RCC 7860 (cell line): ENCODE measurements around the gene NTF4.
"Not testable (repeated sequence)": the region's sequence is repeated elsewhere in the genome, so short reads cannot be mapped to it uniquely, and the experiment has no call there.

Experiments
- DNase-seq: peaks from one replicate; pipeline ENCODE4 v3.0.0-alpha.2; 2015; ENCODE audit warnings: low spot score
- FAIRE-seq: peaks from 2 replicates; lab custom pipeline; 2012; peaks lifted over from hg19 to GRCh38; lab: Jason Lieb, UNC

The NTF4 gene

GRCh38 chr19:49091391-49092038 lies 26.9 kb upstream of the NTF4 start:
- DNase-seq, result no peak
- FAIRE-seq, result no peak

GRCh38 chr19:49086296-49086695 lies 21.7 kb upstream of the NTF4 start:
- FAIRE-seq (no peak), DNase-seq (no peak)

- FAIRE-seq, result no peak
Observed at GRCh38 chr19:49085868-49086232, 21.2 kb upstream of the NTF4 start.

GRCh38 chr19:49085020-49085867 lies 20.6 kb upstream of the NTF4 start, which contains the start of gene SNRNP70:
SNRNP70 (plus strand) TSS chr19:49085451; CDS start chr19:49086415, 964 bp downstream.
- FAIRE-seq (peak; percentile 65), DNase-seq (peak; percentile 96)

More at GRCh38 chr19:49085868-49086232, 21.2 kb upstream of the NTF4 start:
- DNase-seq, result no peak

- DNase-seq, result no peak
- FAIRE-seq, result no peak
Observed at GRCh38 chr19:49084206-49085019, 19.8 kb upstream of the NTF4 start.

- no peak for FAIRE-seq
- DNase-seq, result no peak
Observed at GRCh38 chr19:49081273-49081672, 16.7 kb upstream of the NTF4 start.

- DNase-seq, result no peak
- FAIRE-seq, result no peak
Observed at GRCh38 chr19:49080392-49080791, 15.8 kb upstream of the NTF4 start.

GRCh38 chr19:49074869-49075268 lies 10.3 kb upstream of the NTF4 start:
- not testable (repeated sequence) for FAIRE-seq
- DNase-seq, result peak; percentile 23

- DNase-seq (peak; percentile 21), FAIRE-seq (no peak)
Observed at GRCh38 chr19:49073514-49074378, 9.1 kb upstream of the NTF4 start.

GRCh38 chr19:49071860-49072547 lies 7.4 kb upstream of the NTF4 start:
- FAIRE-seq (no peak), DNase-seq (no peak)

- FAIRE-seq, result no peak
- no peak for DNase-seq
Observed at GRCh38 chr19:49070416-49070815, 5.8 kb upstream of the NTF4 start.

GRCh38 chr19:49069026-49069425 lies 4.4 kb upstream of the NTF4 start:
- DNase-seq (no peak), FAIRE-seq (no peak)

GRCh38 chr19:49067554-49067953 lies 2.9 kb upstream of the NTF4 start:
- FAIRE-seq, result no peak

GRCh38 chr19:49065905-49066512 lies 1.4 kb upstream of the NTF4 start:
- FAIRE-seq (no peak), DNase-seq (no peak)

More at GRCh38 chr19:49067554-49067953, 2.9 kb upstream of the NTF4 start:
- no peak for DNase-seq

- DNase-seq (no peak), FAIRE-seq (no peak)
Observed at GRCh38 chr19:49064029-49064629, 489 bp downstream of the NTF4 start.

GRCh38 chr19:49061445-49061844 lies 3.2 kb downstream of the NTF4 start:
- no peak for FAIRE-seq
- no peak for DNase-seq

- FAIRE-seq (no peak), DNase-seq (no peak)
Observed at GRCh38 chr19:49061000-49061399, 3.6 kb downstream of the NTF4 start.

- FAIRE-seq (no peak), DNase-seq (no peak)
Observed at GRCh38 chr19:49059053-49059452, 5.6 kb downstream of the NTF4 start.

GRCh38 chr19:49058562-49058961 lies 6.1 kb downstream of the NTF4 start:
- FAIRE-seq (no peak), DNase-seq (no peak)
